Uterus (tissue), 2 donors: Measurements from ENCODE around the gene ZNF3.

Experiments used
- POLR2A ChIP-seq, 2 donors: fragments of 450-650 bp; IDR thresholded peaks; one replicate each; pipeline ENCODE4 v1.6.1; 2016; ENCODE audit warnings: antibody characterized with exemption in 2 of 2, mild to moderate bottlenecking in 1 of 2, moderate library complexity in 1 of 2
- TF ChIP-seq, protein P1 (sequence below), 4 experiments: fragments of 200-600 bp in 2 of 4; fragments of 450-650 bp in 2 of 4; sonication (generic) in 2 of 4; IDR thresholded peaks; one replicate each; pipeline ENCODE4 v1.5.1; 2016 to 2019; ENCODE audit warnings: antibody characterized with exemption in 4 of 4, mild to moderate bottlenecking in 2 of 4, moderate library complexity in 1 of 4

GRCh38 chr7:100024020-100024619 is 57.4 kb downstream of the ZNF3 start:
- TF ChIP-seq, protein P1, sequence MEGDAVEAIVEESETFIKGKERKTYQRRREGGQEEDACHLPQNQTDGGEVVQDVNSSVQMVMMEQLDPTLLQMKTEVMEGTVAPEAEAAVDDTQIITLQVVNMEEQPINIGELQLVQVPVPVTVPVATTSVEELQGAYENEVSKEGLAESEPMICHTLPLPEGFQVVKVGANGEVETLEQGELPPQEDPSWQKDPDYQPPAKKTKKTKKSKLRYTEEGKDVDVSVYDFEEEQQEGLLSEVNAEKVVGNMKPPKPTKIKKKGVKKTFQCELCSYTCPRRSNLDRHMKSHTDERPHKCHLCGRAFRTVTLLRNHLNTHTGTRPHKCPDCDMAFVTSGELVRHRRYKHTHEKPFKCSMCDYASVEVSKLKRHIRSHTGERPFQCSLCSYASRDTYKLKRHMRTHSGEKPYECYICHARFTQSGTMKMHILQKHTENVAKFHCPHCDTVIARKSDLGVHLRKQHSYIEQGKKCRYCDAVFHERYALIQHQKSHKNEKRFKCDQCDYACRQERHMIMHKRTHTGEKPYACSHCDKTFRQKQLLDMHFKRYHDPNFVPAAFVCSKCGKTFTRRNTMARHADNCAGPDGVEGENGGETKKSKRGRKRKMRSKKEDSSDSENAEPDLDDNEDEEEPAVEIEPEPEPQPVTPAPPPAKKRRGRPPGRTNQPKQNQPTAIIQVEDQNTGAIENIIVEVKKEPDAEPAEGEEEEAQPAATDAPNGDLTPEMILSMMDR (IDR thresholded peaks at IDR 0.05), result no peak
- TF ChIP-seq POLR2A (IDR thresholded peaks at IDR 0.05), result no peak
